ENCODE measurements around the gene PCBP1.

DNA sequence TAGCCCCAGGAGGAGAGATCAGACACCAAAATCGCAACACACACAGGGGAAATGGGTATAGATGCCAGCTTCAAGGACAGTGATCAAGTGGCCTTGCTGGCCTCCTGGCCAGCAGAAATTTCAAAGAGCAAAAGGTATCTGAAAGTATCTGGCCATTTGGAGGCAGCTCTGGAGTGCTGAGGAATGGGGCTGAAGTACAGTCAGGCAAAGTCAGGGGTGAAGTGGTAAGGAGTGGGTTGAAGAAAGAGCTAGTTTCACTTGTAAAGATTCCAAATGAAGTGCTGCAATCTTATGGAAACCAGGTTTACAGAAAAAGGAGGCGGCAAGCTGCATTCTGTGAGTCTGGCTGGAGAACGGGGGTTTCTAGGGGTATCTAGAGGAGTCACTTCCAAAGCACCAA, 19.2 kb upstream of the PCBP1 start:
- TF ChIP-seq, protein P1, sequence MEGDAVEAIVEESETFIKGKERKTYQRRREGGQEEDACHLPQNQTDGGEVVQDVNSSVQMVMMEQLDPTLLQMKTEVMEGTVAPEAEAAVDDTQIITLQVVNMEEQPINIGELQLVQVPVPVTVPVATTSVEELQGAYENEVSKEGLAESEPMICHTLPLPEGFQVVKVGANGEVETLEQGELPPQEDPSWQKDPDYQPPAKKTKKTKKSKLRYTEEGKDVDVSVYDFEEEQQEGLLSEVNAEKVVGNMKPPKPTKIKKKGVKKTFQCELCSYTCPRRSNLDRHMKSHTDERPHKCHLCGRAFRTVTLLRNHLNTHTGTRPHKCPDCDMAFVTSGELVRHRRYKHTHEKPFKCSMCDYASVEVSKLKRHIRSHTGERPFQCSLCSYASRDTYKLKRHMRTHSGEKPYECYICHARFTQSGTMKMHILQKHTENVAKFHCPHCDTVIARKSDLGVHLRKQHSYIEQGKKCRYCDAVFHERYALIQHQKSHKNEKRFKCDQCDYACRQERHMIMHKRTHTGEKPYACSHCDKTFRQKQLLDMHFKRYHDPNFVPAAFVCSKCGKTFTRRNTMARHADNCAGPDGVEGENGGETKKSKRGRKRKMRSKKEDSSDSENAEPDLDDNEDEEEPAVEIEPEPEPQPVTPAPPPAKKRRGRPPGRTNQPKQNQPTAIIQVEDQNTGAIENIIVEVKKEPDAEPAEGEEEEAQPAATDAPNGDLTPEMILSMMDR (IDR thresholded peaks at IDR 0.05): no peak
- TF ChIP-seq POLR2A (IDR thresholded peaks at IDR 0.05): no peak

All from adrenal gland (tissue), 5 donors.